ENCODE measurements around the gene ALG1.
A peak's percentile ranks its signal among the peaks of the same experiment; 100 is the strongest.
"Not testable (repeated sequence)": the region's sequence is repeated elsewhere in the genome, so short reads cannot be mapped to it uniquely, and the experiment has no call there.

The ALG1 gene

GRCh38 chr16:5071681-5072333 is at the start of gene ALG1:
ALG1 (plus strand) TSS chr16:5071843; CDS start chr16:5071850, 7 bp downstream.
- DNase-seq, result peak; percentile 54 to 71

- no peak for DNase-seq
Observed at GRCh38 chr16:5022521-5022920, 49.1 kb upstream of the ALG1 start.

GRCh38 chr16:5024632-5025031 is 47.0 kb upstream of the ALG1 start:
- peak in 1 of 2 experiments; percentile 6 for DNase-seq

GRCh38 chr16:5025171-5025632 is 46.4 kb upstream of the ALG1 start:
- DNase-seq, result no peak

- no peak for DNase-seq
Observed at GRCh38 chr16:5026664-5027063, 45.0 kb upstream of the ALG1 start.

GRCh38 chr16:5027086-5027485 is 44.6 kb upstream of the ALG1 start:
- DNase-seq, result no peak

- DNase-seq, result no peak
Observed at GRCh38 chr16:5027575-5028235, 43.9 kb upstream of the ALG1 start.

GRCh38 chr16:5028950-5029475 is 42.6 kb upstream of the ALG1 start:
- DNase-seq, result no peak

GRCh38 chr16:5030251-5030870 is 41.3 kb upstream of the ALG1 start:
- no peak for DNase-seq

GRCh38 chr16:5031601-5032000 is 40.0 kb upstream of the ALG1 start:
- no peak for DNase-seq

- DNase-seq, result no peak
Observed at GRCh38 chr16:5032748-5033167, 38.9 kb upstream of the ALG1 start.

- peak; percentile 43 to 64 for DNase-seq
Observed at GRCh38 chr16:5033256-5034166, 38.1 kb upstream of the ALG1 start, which contains the start of gene NAGPA. NAGPA (minus strand) TSS chr16:5033935; CDS start chr16:5033914, 21 bp downstream.

GRCh38 chr16:5034167-5034523 is 37.5 kb upstream of the ALG1 start:
- DNase-seq, result no peak

GRCh38 chr16:5035909-5036227 is 35.8 kb upstream of the ALG1 start:
- DNase-seq, result no peak

GRCh38 chr16:5036228-5037156 is 35.2 kb upstream of the ALG1 start:
- no peak for DNase-seq

- no peak for DNase-seq
Observed at GRCh38 chr16:5040451-5040850, 31.2 kb upstream of the ALG1 start.

GRCh38 chr16:5041600-5042133 is 30.0 kb upstream of the ALG1 start:
- DNase-seq, result no peak

- DNase-seq, result no peak
Observed at GRCh38 chr16:5042574-5043171, 29.0 kb upstream of the ALG1 start.

GRCh38 chr16:5044011-5044540 is 27.6 kb upstream of the ALG1 start:
- no peak for DNase-seq

- not testable (repeated sequence) for DNase-seq
Observed at GRCh38 chr16:5044581-5044980, 27.1 kb upstream of the ALG1 start.
